D721Med (cell line): ENCODE measurements around the gene RERE.

Experiments
- DNase-seq: peaks from one replicate; pipeline ENCODE4 v3.0.0; 2011; ENCODE audit warnings: low spot score; ENCODE audit not compliant: insufficient read length
- FAIRE-seq: peaks from 2 replicates; lab custom pipeline; 2011; peaks lifted over from hg19 to GRCh38; lab: Jason Lieb, UNC
- CTCF ChIP-seq: IDR thresholded peaks from 2 replicates; pipeline ENCODE4 v1.5.1; 2012; ENCODE audit warnings: mild to moderate bottlenecking, control low read depth; ENCODE audit not compliant: insufficient read depth; ENCODE audit errors: missing control alignments

The RERE gene

GRCh38 chr1:8420318-8420717 is 397.1 kb downstream of the RERE start:
- no peak for TF ChIP-seq CTCF
- FAIRE-seq (no peak), DNase-seq (no peak)

- no peak for DNase-seq
- TF ChIP-seq CTCF = no peak
- no peak for FAIRE-seq
These were observed 397.6 kb downstream of the RERE start for GRCh38 chr1:8419861-8420260.

GRCh38 chr1:8419172-8419571 is 398.3 kb downstream of the RERE start:
- no peak for TF ChIP-seq CTCF
- FAIRE-seq (no peak), DNase-seq (no peak)

- DNase-seq = no peak
- TF ChIP-seq CTCF = no peak
- FAIRE-seq = no peak
These were observed 399.1 kb downstream of the RERE start for GRCh38 chr1:8418301-8418700.

GRCh38 chr1:8417625-8418024 is 399.8 kb downstream of the RERE start:
- no peak for FAIRE-seq

GRCh38 chr1:8416881-8417280 is 400.6 kb downstream of the RERE start:
- no peak for DNase-seq
- no peak for FAIRE-seq
- no peak for TF ChIP-seq CTCF

More at GRCh38 chr1:8417625-8418024, 399.8 kb downstream of the RERE start:
- no peak for TF ChIP-seq CTCF
- no peak for DNase-seq

- no peak for FAIRE-seq
These were observed 401.7 kb downstream of the RERE start for GRCh38 chr1:8415526-8416278.

More at GRCh38 chr1:8415526-8416278, 401.7 kb downstream of the RERE start:
- no peak for TF ChIP-seq CTCF
- DNase-seq = no peak
